ENCODE results near the gene DTD1.

The DTD1 gene

DNA sequence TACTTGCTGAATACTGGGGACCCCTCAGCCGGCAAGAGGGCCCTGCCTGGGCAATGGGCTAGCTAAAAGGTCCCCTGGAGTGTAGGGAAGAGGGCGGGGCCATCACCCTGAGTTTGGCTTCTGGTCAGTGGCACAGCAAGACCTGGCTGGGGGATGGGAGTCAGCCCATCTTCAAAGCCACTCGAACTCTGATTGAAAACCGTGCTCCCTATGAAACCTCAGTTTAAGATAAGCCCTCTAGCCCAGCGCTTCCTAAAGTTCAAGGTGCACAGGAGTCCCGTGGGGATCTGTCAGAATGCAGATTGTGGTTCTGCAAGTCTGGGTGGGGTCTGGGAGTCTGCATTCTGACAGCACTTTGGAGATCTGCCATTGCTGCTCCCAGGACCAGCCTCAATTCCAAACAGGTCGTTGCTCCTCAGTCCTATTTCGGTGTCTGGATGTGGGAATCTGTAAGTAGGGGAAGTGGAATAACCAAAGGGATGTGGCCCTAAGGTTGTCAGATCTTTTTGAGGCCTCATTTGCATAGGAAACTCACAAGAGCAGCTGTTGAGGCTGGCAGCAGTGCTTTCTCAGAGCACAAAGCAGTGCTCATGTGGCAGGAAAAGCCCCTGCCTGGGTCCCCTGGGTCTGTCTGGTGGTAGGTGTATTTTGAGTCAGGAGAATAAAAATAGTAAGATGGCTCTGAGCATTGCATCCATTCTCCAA, 140.5 kb downstream of the DTD1 start:
- H3K36me3 ChIP-seq, result no peaks in the 10 kb centered on the region
- no peaks in the 10 kb centered on the region for H3K9me3 ChIP-seq
- no peaks in the 10 kb centered on the region for H3K27me3 ChIP-seq
- TF ChIP-seq, protein P1, sequence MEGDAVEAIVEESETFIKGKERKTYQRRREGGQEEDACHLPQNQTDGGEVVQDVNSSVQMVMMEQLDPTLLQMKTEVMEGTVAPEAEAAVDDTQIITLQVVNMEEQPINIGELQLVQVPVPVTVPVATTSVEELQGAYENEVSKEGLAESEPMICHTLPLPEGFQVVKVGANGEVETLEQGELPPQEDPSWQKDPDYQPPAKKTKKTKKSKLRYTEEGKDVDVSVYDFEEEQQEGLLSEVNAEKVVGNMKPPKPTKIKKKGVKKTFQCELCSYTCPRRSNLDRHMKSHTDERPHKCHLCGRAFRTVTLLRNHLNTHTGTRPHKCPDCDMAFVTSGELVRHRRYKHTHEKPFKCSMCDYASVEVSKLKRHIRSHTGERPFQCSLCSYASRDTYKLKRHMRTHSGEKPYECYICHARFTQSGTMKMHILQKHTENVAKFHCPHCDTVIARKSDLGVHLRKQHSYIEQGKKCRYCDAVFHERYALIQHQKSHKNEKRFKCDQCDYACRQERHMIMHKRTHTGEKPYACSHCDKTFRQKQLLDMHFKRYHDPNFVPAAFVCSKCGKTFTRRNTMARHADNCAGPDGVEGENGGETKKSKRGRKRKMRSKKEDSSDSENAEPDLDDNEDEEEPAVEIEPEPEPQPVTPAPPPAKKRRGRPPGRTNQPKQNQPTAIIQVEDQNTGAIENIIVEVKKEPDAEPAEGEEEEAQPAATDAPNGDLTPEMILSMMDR (IDR thresholded peaks at IDR 0.05), result no peak
- no peak overlapping the region for H3K4me3 ChIP-seq (ENCODE audit: low read depth in 1 of 2, low read length in 1 of 2)
- H3K4me1 ChIP-seq (ENCODE audit: control insufficient read depth in 1 of 2, insufficient read depth in 1 of 2, low read depth in 1 of 2, low read length in 1 of 2), result no peaks in the 10 kb centered on the region
- no peak overlapping the region for H3K27ac ChIP-seq

DNA sequence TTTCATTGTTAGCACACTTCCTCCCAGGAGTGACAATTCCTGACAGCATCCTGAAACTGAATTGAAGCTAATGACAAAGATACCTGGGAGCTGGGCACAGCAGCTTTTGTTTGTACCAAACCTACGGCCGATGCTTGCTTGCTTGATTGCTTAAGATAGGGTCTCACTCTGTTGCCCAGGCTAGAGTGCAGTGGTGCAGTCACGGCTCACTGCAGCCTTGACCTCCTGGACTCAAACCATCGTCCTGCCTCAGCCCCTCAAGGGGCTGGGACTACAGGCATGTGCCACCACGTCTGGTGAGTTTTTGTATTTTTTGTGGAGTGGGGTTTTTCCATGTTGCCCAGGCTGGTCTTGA, 141.0 kb downstream of the DTD1 start:
- H3K4me3 ChIP-seq (ENCODE audit: low read depth in 1 of 2, low read length in 1 of 2), result no peak overlapping the region
- H3K27me3 ChIP-seq, result no peaks in the 10 kb centered on the region
- H3K36me3 ChIP-seq, result no peaks in the 10 kb centered on the region
- H3K9me3 ChIP-seq, result no peaks in the 10 kb centered on the region
- H3K4me1 ChIP-seq (ENCODE audit: control insufficient read depth in 1 of 2, insufficient read depth in 1 of 2, low read depth in 1 of 2, low read length in 1 of 2), result no peaks in the 10 kb centered on the region
- H3K27ac ChIP-seq, result no peak overlapping the region
- TF ChIP-seq, protein P1 (IDR thresholded peaks at IDR 0.05), result no peak

DNA sequence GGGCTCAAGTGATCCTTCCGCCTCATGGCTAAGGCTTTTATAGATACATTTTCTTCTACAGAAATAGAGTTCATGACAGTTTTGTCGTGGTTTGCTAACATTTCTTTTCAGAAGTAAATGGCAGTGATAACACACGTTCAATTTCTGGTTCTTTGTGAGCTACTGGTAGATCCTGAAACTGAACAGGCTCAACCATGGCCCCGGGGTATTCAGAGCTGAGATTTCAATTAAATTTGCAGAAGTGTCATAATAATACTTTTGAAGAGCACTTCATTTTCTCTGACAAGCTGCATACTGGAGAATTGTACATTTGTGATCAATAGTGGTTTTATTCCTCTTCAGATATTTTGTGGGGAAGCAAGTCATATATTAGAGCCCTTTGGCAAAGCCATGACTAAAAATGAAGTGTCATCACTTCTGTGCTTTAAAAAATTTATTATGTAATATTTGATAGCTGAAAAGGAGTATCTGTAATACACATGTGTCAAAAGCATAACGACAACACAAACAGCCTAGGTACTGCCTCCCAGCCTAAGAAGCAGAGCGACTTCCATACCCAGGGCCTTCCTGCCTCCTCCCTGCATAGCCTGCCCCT, 141.5 kb downstream of the DTD1 start:
- Histone ChIP-seq H3K27me3 (no peaks in the 10 kb centered on the region), H3K27ac (no peak overlapping the region), H3K4me3 (ENCODE audit: low read depth in 1 of 2, low read length in 1 of 2) (no peak overlapping the region), H3K4me1 (ENCODE audit: control insufficient read depth in 1 of 2, insufficient read depth in 1 of 2, low read depth in 1 of 2, low read length in 1 of 2) (no peaks in the 10 kb centered on the region), H3K36me3 (no peaks in the 10 kb centered on the region), H3K9me3 (no peaks in the 10 kb centered on the region)
- TF ChIP-seq, protein P1 (IDR thresholded peaks at IDR 0.05), result no peak

DNA sequence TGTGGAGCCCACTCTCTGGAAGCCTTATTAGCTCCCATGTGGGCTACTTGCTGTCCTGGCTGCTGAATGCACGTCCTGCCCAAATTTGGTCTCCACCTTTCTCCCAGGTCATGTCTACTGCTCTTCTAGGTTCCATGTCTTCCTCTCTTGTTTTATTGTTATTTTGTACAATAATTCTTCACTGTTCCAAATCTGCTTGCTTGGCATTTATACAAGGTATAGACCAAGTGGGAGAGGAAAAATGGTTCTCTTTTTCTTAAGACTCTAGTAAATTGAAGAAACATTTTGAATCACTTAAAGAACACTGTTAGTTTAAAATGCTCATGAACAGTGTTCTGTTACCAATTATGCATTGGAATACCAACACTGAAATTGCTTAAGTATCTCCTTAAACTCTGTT, 144.1 kb downstream of the DTD1 start:
- TF ChIP-seq, protein P1 (IDR thresholded peaks at IDR 0.05), result no peak
- no peaks in the 10 kb centered on the region for H3K4me1 ChIP-seq (ENCODE audit: control insufficient read depth in 1 of 2, insufficient read depth in 1 of 2, low read depth in 1 of 2, low read length in 1 of 2)
- no peaks in the 10 kb centered on the region for H3K9me3 ChIP-seq
- no peak overlapping the region for H3K27ac ChIP-seq
- H3K36me3 ChIP-seq, result no peaks in the 10 kb centered on the region
- no peak overlapping the region for H3K4me3 ChIP-seq (ENCODE audit: low read depth in 1 of 2, low read length in 1 of 2)
- H3K27me3 ChIP-seq, result no peaks in the 10 kb centered on the region

DNA sequence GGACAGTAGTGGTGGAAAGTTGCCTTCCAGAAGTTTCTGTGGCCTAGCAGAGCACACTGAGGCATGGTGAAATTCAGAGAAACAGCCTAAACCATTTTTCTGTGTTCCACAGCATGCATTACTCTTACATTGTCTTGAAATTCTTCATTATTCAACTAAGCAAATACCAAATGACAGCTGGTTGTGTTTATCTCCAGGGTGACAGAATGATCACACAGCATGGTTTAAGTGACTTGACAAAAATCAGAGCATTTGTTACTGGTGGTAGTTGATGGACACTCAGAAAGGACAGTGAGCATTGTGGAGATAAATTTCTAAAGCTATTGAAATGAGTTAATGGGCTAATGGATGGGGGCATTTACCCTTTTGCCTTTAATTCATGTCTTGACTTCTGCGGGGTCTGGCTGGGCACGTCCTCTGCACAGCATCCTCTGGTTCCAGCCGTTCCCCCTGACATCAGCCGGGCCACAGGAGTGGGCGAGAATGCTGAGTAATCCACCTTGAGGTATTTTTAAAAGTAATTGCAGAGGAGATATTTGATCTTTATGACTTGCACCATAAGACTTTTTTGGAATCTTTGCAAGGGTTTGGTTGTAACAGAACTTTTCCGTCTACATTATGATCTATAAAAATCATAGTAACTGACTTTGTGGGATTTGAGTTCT, 146.8 kb downstream of the DTD1 start:
- Histone ChIP-seq H3K27me3 (no peaks in the 10 kb centered on the region), H3K4me3 (ENCODE audit: low read depth in 1 of 2, low read length in 1 of 2) (no peak overlapping the region), H3K4me1 (ENCODE audit: control insufficient read depth in 1 of 2, insufficient read depth in 1 of 2, low read depth in 1 of 2, low read length in 1 of 2) (no peaks in the 10 kb centered on the region), H3K36me3 (no peaks in the 10 kb centered on the region), H3K9me3 (no peaks in the 10 kb centered on the region), H3K27ac (no peak overlapping the region)
- TF ChIP-seq, protein P1 (IDR thresholded peaks at IDR 0.05), result no peak
